Stimulated activated CD4-positive, alpha-beta T cell treated with anti-CD3 and anti-CD28 coated beads, Interleukin-12 subunit alpha, Interleukin-12 subunit beta, amount 100 ng/mL, for 48 hours (primary cell): Measurements from ENCODE around the gene C18orf54.
"Not testable (repeated sequence)": the region's sequence is repeated elsewhere in the genome, so short reads cannot be mapped to it uniquely, and the experiment has no call there.

Experiments
- DNase-seq, 3 donors: peaks; one replicate each; pipeline ENCODE4 v3.0.0-alpha.2; 2020; ENCODE audit warnings: low read depth in 2 of 3, low spot score in 1 of 3

C18orf54 gene

DNA sequence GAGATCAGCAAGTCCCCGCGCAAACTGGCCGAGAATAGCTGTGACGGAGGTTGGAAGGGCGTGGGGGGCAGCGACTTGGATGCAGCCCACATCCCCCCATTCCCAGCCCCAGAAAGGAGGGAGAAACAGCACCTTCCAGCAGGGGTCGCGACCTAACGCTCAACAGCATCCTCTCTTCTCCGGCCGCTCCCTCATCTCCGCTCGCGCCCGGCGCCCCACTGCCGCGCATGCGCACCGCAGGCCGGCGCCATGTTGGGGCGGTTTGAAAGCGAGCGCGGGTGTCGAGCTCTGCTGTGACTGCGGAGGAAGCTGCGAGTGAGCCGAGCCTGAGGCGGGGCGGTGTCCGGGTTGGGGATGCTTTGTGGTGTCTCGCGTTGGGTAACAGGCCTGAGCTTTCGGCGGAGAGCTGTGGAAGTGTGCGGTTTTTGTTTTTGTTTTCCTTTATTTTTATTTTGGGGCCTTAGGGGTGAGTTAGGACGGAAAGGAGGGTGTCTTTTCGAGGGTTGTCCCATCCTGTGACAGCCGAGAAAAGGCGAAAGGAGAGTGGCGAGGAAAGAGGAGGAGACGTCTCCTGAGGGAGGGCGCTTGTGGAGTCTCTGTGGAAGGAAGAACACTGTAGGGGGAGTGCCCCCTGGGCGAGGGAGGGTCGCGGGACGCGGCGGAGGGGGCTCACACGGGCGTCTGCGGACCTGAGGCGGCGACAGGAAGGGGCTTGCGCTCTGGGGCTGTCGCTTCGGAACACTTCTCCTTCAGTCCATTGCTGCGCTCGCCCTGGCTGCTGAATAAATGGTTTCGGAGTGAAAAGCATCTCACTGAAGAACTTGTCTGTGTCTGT, at the start of gene C18orf54, which contains the start of gene STARD6:
Gene C18orf54 (plus strand): TSS at position 247 of the 835 bp plus-strand sequence. CDS start 2,667 bp downstream, outside the sequence.
Gene STARD6 (minus strand): TSS at position 199 of the 835 bp plus-strand sequence. CDS start 3,285 bp downstream, outside the sequence.
- peak; percentile 72 to 82 (median 77) for DNase-seq

DNA sequence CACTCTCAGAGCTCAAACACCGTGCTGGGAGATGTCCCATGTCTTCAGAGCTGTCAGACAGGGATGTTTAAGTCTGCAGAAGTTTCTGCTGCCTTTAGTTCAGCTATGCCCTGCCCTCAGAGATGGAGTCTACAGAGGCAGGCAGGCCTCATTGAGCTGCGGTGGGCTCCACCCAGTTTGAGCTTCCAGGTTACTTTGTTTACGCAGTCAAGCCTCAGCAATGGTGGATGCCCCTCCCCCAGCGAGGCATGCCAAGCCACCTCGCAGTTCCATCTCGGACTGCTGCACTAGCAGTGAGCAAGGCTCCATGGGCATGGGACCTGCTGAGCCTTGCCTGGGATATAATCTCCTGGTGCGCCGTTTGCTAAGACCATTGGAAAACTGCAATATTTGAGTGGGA, 48.1 kb upstream of the C18orf54 start:
- DNase-seq = not testable (repeated sequence)

DNA sequence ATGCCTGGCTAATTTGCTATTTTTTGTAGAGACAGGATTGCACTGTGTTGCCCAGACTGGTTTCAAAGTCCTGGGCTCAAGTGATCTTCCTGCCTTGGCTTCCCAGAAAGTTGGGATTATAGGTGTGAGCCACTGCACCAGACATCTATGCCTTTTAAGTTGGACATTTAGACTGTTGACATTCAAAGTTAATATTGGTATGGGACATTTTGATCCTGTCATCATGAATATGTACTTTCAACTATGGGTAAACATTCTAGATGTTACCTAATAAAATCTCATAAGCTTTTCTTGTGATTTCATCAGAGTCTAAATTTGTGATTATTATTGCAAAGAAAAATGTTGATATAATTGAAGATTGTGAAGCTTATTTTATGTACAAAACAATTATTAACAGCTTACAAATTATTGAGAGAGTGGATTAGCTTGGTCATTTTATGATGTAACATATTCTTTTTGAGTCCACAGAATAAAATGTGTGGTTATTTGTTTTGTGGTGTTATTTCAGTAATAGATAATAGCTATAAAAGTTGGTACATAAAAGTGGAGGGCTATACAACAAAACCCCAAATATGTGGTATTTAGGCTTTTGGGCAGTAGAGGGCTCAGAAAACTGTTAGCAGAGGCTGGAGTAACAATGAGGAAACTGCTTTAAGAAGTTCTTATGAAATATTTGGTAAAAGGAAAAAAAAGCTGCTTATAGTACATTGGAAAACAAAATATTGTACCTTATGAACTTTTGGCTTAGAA, 41.5 kb upstream of the C18orf54 start:
- no peak for DNase-seq

DNA sequence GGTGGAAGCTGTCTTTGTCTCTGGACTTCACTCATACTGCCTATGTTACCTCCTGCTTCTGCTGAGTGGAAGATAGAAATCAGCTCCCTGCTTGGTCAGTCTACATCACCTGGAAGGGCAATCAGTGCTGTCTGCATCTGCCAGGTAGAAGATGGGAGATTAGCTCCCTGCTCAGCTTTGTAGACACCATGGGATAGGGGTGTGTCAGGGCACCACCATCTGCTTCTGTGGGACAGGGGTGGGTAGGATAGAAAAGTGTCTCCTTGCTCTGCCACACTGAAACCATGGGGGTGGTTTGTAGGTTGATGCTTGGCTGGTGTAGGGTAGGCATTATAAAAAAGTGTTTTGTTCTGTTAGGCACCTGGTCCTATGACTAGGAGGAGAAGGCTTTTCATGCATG, 34.1 kb upstream of the C18orf54 start:
- DNase-seq = no peak

DNA sequence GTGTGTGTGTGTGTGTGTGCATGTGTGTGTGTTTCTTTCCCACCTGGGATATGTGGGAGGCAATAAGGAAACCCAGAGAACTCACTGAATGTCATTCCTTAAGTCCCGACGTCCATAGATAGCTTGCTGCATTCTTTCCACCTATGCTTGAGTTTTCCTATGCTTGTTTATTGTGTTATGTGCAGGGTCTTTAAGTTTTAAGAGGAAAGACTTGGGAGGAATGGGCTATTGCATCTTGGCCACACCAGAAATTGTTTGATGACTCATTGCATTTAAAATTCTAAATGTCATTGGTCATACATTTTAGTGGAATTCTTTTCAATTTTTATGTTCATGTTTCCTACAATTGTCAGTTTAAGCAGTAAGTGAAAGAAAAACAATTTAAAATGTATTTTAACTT, 33.7 kb upstream of the C18orf54 start:
- no peak for DNase-seq

DNA sequence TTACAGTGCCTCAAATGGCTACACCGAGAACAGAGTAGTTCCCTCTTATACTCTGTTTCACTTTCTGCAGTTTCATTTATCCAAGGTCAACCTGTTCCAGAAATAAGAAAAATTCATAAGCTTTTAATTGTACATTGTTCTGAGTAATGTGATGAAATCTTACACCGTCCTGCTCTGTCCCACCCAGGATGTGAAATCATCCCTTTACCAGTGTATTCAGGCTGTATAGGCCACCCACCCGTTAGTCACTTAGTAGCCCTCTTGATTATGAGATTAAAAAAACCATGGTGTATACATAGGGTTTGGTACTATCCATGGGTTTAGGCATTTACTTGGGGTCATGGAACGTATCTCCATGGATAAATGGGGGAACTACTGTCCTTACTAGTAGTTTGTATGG, 29.9 kb upstream of the C18orf54 start:
- no peak for DNase-seq

DNA sequence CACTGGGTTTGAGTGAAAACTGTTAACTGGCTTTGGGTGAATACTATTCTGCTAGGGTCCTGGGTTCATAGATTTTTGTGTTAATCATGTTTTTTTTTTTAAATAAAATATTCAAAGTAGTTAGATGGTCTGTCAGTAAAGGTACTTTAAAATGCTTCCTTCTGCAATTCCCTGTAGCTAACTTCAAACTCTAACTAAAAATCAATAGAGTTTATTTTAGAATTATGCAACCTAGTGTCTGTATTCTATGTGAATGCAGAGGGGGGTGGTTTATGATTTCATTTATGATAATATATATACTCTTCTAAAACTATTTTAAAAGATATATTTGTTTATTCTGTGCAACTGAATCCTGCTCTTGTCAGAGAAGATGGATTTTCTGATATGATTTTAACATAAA, 27.9 kb upstream of the C18orf54 start:
- DNase-seq = no peak

DNA sequence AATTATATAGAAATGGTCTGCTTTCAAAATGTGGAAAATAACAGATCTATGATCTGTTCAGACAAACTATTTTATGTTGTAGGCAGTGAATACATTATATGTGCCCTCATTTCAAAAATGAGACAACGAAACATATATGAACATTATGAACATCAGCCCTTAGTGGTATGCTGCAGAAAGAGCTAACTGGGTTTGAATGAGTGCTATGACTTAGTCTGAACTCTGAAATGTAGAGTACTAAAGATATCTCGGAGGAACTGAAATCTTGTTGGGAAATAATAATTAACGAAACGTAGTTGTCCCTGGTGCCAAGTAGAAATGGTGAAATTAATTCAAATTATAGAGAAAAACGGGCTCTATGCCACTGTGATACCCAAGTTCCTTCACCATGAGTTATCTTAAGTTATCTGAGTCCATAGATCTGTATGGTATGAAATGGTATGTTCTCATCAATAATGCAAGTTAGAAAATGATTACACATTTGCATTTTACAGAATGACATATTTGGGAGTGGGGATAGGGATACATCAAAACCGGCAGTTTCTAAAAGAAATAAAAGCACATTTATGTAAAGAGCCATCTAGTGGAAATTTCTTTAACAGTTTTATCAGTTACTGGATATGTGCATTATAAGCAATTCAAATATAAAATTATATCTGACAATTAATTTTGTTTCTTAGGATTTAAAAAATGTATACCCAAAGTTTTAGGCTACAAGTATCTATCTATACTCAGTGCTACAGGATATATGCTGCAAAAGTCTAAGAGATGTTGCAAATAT, 26.7 kb upstream of the C18orf54 start:
- DNase-seq = no peak

DNA sequence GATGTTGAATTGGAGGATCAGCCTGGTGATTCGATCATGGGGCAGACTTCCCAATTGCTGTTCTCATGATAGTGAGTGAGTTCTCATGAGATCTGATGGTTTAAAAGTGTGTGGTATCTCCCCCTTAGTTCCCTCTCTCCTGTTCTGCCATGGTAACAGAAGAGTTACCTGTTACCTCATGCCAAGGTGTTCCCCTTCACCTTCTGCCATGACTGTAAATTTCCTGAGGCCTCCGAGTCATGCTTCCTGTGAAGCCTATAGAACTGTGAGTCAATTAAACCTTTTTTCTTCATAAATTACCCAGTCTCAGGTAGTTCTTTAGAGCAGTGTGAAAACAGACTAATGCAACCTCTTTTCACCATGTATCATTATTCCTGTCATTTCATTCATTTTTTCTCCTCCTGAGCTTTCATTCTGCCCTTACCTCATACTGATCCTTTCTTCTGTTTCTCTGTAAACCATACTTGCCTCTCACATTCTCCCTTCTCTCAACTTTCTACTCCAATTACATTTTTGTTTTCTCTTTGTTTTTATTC, 22.0 kb upstream of the C18orf54 start:
- DNase-seq = no peak

DNA sequence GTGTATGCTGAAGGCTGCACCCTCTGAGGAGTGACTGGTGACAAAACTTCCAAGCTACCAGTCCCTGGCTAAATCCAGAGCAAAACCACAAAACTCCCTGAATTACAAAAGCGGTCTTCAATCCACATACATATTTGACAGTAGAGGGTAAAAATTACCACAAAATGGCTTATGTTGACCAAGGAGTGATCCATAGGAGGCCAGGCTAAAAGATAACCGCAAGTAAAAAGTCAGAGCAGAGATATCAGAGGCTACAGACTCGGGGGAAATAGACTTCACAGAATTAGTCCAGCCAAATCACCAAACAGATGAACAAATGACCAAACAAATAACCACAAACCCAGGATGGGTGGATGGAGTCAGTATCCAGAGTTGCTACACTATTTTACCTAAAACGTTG, 19.5 kb upstream of the C18orf54 start:
- DNase-seq = no peak

DNA sequence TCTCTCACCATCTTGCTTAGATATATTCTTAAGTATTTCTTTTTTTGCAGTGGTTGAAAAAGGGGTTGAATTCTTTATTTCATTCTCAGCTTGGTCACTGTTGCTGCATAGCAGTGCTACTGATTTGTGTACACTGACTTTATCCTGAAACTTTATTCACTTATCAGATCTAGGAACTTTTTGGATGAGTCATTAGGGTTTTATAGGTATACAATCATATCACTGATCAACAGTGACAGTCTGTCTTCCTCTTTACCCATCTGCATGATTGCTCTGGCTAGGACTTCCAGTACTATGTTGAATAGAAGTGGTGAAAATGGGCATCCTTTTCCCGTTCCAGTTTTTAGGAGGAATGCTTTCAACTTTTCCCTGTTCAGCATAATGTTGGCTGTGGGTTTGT, 6.5 kb upstream of the C18orf54 start:
- no peak for DNase-seq

DNA sequence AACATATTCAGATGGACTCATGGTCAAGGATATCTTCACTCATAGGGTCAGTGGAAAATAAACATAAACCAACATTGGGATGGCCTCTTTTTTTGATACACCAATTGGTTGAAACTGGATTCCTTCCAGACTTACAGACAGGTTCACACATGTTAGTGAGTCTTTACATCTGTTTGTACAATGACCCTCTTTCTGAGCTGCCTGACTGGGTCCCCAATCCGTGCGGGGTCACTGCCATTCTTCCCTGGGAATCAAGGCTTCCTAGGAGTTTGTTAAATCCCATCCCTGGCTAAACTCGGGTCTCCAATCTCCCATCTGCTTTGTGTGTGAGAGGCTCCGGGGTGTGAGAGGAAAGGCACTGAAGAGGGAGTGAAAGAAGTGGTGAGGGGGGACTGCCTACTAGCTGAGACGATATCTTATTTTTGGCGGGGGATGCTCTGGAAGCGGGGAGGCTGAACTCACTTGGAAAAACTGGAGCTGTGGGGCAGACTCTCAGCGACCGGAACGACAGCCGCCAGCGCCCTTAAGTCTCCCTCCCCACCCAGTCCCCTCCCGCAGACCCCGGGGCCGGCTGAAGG, 535 bp upstream of the C18orf54 start:
- DNase-seq = no peak

DNA sequence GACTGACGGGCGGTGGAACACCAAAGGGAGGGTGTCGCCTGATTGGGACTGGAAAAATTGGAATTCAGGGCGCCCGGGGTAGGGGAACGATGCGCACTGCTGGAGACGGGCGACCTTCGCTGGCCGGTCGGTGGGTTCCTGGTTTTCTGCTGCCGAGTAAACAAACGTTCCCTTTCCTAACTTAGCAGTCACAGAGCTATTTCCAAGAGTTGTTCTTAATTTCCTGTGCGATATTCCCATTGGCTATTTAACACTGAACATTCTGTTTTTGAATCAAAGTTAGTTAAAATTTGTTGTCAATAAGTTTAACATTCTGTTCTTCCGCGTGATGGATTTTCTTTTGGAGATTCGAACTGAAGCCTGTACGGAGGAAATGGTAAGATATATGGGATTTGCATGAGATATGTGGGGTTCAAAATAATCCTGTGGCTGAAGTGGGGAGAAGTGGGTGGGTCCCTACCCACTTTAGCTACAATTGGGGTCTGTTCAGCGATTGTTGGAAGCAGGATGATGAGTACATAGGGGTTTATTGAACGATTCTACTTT, 862 bp downstream of the C18orf54 start:
- DNase-seq = no peak

DNA sequence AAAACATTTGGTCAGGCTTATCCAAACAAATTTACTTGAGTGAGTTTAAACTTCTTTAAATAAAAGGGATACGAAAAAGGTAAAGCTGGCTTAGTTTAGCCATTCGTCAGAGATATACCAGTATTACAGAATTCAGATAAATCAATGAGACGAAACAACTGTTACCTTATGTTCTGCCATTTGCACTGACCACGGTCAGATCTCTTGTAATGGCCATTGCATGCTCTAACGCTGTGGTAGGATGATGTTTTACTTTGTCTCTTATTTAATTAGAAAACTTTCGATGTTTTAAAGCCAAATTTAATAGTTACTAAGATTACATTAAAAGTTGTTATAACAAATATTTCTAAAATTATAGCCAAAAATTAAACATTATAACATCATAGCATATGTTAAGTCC, 1.5 kb downstream of the C18orf54 start:
- DNase-seq = no peak

DNA sequence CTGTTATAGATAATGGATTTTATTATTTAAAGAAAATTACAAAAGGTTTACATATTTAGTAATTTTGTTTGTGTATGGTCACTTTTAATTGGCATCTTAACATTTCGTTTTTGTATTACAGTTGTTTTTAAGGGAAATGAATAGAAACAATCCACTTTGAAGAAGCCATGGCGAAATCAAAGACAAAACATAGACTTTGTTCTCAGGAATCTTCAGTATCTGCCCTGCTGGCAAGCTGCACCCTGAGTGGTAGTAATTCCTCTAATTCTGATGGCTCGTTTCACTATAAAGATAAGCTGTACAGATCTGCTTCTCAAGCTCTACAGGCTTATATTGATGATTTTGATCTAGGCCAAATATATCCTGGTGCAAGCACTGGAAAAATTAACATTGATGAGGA, 2.7 kb downstream of the C18orf54 start:
- DNase-seq = no peak

DNA sequence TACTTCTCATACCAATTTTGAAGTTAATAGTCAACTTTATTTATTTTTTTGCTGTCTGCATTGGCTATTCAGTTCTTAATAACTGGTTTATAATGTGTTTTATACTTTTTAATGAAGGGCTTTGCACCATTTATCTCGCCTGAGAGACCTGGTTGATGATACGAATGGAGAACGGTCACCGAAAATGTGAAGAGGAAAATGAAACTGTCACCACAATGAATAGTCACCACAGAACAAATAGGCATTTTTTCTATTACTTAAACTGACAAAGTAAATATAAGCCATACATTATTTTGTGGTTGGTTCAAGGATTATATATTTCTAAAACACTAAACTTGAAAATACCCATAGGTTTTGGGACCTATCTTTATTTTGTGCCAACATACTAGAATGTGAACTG, 20.4 kb downstream of the C18orf54 start:
- DNase-seq = no peak

DNA sequence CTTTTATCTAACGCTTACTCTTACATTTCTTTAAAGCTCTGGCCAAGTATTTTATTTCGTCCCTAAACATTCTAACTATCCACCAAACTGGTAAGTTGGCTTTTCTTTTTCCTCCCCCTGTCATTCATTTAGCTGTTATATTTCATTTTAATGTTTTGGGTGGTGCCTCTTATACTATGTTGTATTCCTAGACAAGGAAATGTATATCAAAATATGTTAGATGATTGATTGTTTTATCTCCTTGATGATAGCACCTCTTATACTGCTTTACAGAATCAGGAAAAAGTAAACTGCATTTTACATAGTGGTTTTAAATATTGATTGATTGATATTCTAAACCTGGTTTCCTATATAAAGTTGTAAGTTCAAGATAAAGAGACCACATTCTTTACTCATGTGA, 23.9 kb downstream of the C18orf54 start:
- no peak for DNase-seq

DNA sequence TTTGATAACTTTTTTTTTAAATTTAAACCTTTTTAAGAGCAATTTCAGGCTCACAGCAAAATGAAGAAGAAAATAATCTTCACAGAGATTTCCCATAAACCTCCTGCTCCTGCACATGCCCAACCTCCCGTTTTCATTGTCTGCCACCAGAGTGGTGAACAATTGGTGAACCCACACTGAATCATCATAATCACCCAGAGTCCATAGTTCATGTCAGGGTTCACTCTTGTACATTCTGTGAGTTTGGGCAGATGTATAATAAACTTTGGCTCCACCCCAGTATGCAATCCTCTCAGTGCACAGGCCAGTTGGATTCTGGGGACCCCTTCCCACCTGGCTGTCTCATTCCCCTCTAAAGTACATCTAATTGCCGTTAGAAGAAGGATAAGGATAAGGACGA, 24.4 kb downstream of the C18orf54 start:
- DNase-seq = no peak

DNA sequence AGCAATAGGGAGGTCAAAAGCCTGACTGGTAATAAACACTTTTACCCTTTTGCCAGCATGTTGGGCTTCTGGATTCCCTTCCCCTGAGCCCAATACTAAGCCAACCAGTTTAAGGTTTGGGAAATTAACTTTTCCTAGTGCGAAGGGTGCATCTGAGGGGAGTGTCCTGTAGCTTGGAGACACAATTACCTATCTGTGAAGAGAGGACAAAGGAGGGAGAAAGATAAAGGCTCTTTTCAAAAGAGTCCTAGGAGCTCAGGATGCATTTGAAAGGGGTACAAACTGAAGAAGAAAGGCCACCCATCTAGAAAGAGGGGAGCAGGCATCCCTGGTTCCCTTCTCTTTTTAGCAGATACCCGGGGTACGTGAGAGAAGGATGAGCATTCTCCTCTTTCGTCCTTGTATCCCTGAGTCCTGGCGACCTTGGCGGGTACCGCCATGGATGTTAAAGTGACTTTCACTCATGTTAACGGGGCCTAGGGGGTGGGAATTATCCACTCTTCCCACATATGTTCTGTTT, 25.1 kb downstream of the C18orf54 start:
- DNase-seq = no peak

DNA sequence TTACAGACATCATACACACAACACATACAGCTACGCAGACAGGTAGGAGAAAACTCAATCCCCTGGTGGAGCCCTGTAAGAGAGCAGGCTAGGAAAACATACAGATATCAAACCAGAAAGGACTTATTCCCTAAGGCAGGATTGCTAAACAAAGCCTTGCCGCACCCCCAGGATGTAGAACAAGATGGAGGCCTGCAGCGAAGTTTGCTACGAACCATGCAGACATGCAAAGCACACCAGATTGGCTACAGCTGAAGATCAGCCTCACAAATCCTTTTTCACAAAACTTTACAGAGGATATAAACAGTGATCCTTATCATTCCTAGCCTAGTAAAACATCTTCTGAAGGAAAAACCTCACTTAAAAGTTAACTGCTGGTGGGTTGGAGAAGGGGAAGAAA, 28.3 kb downstream of the C18orf54 start:
- no peak for DNase-seq
